ENCODE data around the gene E2F4.

Gene E2F4

DNA sequence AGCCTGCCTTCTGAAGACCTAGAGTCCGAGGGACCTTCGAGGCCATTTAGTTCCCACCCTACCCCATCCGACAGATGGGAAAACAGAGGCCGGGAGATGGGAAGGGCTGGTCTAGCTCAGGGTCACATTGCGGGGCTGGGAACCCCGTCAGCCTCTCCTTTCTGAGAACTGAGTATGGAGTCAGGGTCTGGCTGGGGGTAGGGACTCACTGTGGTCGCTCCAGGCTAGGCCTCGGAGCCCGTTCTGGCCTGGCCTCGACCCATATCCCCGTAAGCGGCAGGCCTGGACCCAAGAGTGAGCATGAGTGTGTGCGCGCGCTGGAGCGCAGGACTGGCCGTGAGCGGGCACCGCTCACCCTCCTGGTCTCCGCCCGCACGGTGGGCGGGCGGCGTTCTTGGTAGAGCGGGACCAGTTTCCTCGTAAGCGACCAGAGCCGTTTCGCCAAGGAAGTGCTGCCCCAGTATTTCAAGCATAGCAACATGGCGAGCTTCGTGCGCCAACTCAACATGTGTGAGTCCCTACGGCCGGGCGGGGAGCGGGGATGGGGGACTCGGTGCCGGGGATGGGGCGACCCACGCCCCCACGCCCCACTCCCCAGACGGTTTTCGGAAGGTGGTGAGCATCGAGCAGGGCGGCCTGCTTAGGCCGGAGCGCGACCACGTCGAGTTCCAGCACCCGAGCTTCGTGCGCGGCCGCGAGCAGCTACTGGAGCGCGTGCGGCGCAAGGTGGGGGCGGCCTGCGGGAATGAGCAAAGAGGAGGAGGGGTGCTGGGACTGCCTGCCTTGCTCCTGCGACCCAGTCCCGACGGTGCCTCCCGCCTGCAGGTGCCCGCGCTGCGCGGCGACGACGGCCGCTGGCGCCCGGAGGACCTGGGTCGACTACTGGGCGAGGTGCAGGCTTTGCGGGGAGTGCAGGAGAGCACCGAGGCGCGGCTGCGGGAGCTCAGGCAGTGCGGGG, 26.6 kb upstream of the E2F4 start:
- TF ChIP-seq, protein P1, sequence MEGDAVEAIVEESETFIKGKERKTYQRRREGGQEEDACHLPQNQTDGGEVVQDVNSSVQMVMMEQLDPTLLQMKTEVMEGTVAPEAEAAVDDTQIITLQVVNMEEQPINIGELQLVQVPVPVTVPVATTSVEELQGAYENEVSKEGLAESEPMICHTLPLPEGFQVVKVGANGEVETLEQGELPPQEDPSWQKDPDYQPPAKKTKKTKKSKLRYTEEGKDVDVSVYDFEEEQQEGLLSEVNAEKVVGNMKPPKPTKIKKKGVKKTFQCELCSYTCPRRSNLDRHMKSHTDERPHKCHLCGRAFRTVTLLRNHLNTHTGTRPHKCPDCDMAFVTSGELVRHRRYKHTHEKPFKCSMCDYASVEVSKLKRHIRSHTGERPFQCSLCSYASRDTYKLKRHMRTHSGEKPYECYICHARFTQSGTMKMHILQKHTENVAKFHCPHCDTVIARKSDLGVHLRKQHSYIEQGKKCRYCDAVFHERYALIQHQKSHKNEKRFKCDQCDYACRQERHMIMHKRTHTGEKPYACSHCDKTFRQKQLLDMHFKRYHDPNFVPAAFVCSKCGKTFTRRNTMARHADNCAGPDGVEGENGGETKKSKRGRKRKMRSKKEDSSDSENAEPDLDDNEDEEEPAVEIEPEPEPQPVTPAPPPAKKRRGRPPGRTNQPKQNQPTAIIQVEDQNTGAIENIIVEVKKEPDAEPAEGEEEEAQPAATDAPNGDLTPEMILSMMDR (IDR thresholded peaks at IDR 0.05; ENCODE audit: control insufficient read depth, insufficient read depth, low read depth, low read length, missing control alignments): no peak
- DNase-seq (ENCODE audit: low read depth): no peak
- H3K4me3 ChIP-seq (ENCODE audit: control insufficient read depth, low read depth, low read length): no peak overlapping the region

DNA sequence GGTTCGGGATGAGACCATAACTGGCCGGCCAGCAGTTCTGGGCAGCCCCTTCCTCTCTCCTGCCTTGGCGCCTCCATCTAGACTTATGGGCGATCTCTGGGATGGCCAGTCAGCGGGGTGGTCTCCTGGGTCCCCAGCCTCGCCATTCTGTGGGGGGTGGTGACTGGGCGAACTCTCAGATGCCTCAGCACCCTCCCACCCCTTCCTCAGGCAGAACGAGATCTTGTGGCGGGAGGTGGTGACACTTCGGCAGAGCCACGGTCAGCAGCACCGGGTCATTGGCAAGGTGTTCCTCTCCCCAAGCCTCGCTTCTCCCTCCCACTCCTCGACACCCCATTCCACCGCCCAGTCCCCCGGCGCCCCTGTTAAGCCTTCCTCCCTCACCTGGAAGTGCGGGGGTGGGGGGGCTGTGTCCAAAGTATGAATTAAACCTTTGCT, 25.8 kb upstream of the E2F4 start:
- TF ChIP-seq, protein P1 (IDR thresholded peaks at IDR 0.05; ENCODE audit: control insufficient read depth, insufficient read depth, low read depth, low read length, missing control alignments): no peak
- no peak overlapping the region for H3K4me3 ChIP-seq (ENCODE audit: control insufficient read depth, low read depth, low read length)
- no peak for DNase-seq (ENCODE audit: low read depth)

DNA sequence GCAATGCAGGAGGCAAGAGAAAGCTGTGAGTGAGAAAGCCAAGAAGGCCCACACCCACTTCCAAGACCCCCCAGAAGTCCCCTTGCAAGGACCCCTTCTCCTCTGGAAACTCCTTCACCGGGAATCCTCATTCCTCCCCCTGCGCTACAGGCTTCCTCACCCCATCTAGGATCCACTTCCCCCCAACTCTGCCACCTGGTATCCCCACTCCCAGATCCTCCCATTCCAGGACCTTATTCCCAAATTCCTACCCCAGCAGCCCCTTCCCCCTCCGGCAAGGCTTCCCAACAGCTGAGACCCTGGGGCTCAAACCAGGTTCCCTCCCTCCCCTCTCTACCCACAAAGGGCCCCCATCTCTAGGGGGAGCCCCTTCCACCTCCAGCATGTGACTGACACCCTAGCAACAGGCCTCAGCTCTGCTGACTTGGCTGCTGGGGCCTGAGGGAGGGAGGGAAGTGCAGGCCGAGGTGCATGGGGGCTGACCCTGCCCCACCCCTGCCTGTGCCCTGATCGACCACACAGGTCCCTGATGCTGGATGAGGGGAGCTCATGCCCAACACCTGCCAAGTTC, 25.3 kb upstream of the E2F4 start:
- H3K4me3 ChIP-seq (ENCODE audit: control insufficient read depth, low read depth, low read length): no peak overlapping the region
- DNase-seq (ENCODE audit: low read depth): no peak
- TF ChIP-seq, protein P1 (IDR thresholded peaks at IDR 0.05; ENCODE audit: control insufficient read depth, insufficient read depth, low read depth, low read length, missing control alignments): no peak

DNA sequence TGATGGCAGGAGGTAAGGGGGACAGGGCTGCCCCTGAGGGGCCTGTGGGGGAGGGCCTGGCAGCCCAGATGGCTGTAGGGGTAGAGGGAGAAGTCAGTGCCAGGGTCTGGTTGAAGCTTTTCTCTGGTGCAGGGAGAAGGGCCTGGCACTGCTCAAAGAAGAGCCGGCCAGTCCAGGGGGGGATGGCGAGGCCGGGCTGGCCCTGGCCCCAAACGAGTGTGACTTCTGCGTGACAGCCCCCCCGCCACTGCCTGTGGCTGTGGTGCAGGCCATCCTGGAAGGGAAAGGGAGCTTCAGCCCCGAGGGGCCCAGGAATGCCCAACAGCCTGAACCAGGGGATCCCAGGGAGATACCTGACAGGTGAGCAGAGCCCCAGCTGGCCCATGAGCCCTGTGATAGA, 24.4 kb upstream of the E2F4 start:
- no peak overlapping the region for H3K4me3 ChIP-seq (ENCODE audit: control insufficient read depth, low read depth, low read length)
- TF ChIP-seq, protein P1 (IDR thresholded peaks at IDR 0.05; ENCODE audit: control insufficient read depth, insufficient read depth, low read depth, low read length, missing control alignments): no peak
- DNase-seq (ENCODE audit: low read depth): no peak

DNA sequence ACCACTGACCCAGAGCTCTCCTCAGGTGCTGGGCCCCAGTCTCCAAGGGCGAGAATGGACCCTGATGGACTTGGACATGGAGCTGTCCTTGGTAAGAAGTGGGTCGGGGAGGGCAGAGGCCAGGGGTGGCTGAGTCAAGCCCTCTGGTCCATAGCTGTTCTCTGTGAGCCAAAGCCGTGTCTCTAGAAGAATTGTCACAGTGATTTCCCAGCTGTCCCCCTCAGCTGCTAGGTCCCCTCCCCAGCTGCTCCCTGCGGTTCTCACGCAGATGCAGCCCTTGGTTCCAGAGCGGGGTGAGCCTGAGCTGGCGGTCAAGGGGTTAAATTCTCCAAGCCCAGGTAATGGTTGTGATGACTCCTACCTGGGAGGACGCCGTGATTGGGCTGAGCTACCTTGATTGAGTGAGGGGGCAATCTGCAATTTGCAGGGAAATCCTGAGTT, 22.9 kb upstream of the E2F4 start:
- no peak overlapping the region for H3K4me3 ChIP-seq (ENCODE audit: control insufficient read depth, low read depth, low read length)
- DNase-seq (ENCODE audit: low read depth): no peak
- TF ChIP-seq, protein P1 (IDR thresholded peaks at IDR 0.05; ENCODE audit: control insufficient read depth, insufficient read depth, low read depth, low read length, missing control alignments): no peak

DNA sequence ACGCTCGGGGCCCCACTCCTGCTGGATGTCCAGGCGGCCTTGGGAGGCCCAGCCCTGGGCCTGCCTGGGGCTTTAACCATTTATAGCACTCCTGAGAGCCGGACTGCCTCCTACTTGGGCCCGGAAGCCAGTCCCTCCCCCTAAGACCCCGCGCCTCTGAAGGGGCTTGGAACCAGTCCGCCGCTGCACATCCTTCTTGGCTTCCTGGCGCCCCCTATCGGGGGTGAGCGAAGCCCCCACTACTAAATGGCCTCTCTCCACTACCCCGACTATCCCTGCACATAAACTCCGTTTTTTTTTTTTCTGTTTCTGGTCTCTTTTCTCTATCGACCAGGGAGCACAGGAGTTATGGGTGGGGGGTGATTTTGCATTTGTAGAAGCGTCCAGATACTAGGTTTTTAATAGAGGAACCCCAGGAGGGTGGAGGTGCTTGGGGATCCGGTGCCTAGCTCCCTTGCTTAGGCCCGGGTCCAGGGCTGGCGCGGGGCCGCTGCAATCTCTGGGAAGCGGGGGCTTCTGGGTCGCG, 22.2 kb upstream of the E2F4 start:
- TF ChIP-seq, protein P1 (IDR thresholded peaks at IDR 0.05; ENCODE audit: control insufficient read depth, insufficient read depth, low read depth, low read length, missing control alignments): peak; percentile 70
- H3K4me3 ChIP-seq (ENCODE audit: control insufficient read depth, low read depth, low read length): peak overlapping the region; percentile 50
- no peak for DNase-seq (ENCODE audit: low read depth)
